ENCODE data around the gene TM9SF2.
"Not testable (repeated sequence)": the region's sequence is repeated elsewhere in the genome, so short reads cannot be mapped to it uniquely, and the experiment has no call there.

The TM9SF2 gene

DNA sequence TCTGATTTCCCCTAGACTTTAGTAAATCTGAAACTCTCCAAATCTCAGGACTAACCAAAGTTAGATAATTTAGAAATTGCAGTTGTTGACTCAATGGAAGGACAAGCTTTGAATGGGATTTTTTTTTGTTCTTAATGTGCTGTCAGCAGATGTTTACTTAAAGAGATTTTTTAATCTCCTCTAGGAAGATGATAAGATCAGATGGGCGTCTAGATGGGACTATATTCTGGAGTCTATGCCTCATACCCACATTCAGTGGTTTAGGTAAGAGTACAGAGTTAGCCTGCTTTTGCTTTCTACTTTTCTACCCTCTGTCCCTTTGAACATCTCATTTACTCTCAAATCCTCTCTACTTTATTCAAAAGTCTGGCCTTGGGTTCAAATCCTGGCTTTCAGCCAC is 39.3 kb downstream of the TM9SF2 start:
- peak in 1 of 2 donors; percentile 25 for ATAC-seq

GRCh38 chr13:99542788-99543406 is 41.6 kb downstream of the TM9SF2 start:
- ATAC-seq: peak; percentile 96 to 97

DNA sequence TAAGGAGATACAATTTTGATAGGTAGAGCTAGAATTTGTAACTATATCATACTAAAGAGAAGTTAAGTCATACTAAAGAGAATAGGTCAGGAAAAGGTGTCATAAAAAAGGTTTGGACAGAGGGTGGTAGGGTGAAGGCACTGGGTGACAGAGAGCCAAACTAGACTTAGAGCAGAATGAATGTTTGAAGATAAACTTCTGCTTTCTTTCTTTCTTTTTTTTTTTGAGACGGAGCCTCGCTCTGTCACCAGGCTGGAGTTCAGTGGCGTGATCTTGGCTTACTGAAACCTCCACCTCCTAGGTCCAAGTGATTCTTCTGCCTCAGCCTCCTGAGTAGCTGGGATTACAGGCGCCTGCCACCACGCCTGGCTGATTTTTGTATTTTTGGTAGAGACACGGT is 44.1 kb downstream of the TM9SF2 start:
- no peak for ATAC-seq

DNA sequence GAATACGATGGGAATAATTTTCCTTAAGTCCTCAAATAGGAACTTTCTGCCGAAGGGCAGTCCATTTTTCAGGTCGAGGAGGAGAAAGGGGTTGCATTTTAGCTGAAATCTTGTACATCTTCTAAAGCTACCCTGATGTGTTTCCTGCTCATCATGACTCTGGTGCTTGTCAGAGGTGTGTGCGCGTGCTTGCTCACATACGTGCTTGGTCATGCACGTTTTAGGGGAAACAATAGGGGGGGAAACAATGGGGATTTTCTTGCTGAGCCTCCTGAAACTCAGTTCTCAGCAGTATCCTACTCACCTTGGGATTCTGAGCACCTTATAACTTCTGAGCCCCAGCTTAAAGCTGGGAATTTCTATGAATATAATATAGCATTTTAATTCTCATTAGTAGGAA is 44.7 kb downstream of the TM9SF2 start:
- no peak for ATAC-seq

DNA sequence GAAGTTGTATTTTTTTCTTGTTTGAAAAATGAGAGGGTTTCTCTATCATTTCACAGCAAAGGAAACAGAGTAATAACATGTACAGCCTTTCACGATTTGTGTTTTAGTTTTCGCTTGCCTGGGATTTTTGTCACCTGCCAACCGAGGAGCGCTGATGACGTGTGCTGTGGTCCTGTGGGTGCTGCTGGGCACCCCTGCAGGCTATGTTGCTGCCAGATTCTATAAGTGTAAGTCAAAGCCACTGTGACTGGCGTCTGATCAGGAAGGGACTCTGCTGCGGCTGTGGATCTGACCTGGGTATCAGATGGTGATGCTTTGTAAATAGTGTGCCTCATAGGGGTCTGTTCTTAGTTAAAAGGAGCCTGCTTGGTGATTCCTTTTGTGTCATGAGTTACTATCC is 45.6 kb downstream of the TM9SF2 start:
- no peak for ATAC-seq

- ATAC-seq: peak; percentile 63 to 72
These were observed 47.2 kb downstream of the TM9SF2 start for GRCh38 chr13:99548448-99548847.

GRCh38 chr13:99553033-99553432 is 51.8 kb downstream of the TM9SF2 start:
- ATAC-seq: no peak

DNA sequence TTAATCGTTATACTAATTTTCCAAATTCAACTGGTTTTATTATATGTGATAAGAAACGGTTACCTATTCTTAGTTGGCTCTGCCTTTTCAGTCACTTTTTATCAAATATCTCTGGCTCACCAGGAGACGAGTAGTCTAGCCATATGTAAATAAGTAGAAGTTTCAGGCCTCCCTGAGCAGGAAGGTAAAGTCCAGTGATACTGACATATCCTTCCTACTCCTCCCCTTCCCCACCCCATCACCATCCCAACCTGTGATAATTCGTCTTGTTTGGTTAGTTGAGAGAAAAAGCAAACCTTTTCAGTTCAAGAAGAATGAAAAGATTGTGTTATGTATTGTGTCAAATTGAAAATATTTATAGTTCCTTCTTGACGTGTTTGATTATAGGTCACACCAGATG is 53.9 kb downstream of the TM9SF2 start:
- no peak for ATAC-seq

DNA sequence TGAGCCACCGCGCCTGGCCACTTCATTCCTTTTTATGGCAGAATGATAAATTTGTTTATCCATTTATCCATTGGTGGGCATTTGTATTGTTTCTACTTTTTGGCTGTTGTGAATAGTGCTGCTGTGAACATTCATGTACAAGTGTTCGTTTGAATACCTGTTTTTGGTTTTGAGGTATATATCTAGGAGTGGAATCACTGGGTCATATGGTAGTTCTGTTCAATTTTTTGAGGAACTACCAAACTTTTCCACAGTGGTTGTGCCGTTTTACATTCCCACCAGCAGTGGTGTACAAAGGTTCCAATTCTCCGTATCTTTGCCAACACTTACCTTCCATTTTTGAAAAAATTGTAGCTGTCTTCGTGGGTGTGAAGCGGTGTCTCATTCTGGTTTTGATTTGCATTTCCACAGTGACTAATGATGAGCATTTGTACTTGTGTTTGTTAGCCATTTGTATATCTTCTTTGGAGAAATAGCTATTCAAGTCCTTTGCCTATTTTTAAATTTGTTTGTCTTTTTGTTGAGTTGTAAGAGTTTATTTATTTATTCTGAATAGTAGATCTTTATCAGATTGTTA is 55.7 kb downstream of the TM9SF2 start:
- ATAC-seq: peak; percentile 35 to 79

GRCh38 chr13:99558570-99559180 is 57.4 kb downstream of the TM9SF2 start:
- no peak for ATAC-seq

DNA sequence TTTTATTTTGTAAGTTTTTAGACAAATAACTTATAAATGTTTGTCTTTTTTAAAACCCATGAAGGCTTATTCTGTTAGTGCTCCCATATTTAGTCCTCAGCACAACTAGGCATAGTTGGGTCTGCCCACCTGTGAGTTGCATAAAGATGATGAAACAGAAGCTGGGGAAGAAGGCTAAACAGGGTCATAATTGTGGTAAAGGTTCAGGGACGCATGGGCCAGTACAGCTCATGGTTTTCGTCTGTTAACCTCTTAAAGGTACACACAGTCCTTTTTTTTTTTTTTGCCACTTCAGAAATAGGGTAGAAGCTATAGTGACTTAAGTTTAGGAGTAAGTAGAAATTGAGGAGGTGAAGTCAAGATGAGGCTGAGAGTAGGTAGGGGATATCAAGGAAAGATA is 58.3 kb downstream of the TM9SF2 start:
- no peak for ATAC-seq

GRCh38 chr13:99563404-99563803 is 62.1 kb downstream of the TM9SF2 start:
- no peak for ATAC-seq

GRCh38 chr13:99564386-99564785 is 63.1 kb downstream of the TM9SF2 start:
- no peak for ATAC-seq

DNA sequence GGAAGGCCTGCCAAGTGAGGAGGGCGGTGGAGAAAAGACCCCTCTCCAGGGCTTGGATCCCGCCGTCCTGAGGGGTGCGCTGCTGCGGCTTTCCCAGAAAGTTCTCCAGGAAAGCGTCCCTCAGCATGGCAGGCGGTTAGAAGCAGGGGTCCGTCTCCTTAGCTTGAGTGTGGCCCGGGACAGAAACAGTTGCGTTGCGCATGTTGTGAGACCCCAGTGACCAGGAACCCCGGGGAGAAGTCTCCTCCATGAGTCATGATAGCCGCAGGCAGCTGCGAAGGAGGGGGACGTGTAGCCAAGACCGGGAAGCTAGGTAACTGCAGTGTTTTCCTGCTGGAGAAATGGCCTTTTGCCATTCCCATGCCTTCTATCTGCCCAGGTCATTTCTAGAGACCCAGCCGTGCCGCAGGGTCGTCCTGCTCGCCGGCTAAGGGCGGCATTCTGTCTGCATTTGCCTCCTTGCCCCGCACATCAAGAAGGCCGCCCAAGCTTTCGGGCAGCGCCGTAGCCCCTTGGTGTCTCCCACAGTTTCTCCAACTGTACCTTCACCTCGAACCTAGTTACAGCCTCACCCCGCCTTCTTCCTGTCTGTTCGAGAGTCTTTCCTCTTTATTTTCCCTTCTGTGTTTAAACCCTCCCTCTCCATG is 64.3 kb downstream of the TM9SF2 start:
- ATAC-seq: no peak

DNA sequence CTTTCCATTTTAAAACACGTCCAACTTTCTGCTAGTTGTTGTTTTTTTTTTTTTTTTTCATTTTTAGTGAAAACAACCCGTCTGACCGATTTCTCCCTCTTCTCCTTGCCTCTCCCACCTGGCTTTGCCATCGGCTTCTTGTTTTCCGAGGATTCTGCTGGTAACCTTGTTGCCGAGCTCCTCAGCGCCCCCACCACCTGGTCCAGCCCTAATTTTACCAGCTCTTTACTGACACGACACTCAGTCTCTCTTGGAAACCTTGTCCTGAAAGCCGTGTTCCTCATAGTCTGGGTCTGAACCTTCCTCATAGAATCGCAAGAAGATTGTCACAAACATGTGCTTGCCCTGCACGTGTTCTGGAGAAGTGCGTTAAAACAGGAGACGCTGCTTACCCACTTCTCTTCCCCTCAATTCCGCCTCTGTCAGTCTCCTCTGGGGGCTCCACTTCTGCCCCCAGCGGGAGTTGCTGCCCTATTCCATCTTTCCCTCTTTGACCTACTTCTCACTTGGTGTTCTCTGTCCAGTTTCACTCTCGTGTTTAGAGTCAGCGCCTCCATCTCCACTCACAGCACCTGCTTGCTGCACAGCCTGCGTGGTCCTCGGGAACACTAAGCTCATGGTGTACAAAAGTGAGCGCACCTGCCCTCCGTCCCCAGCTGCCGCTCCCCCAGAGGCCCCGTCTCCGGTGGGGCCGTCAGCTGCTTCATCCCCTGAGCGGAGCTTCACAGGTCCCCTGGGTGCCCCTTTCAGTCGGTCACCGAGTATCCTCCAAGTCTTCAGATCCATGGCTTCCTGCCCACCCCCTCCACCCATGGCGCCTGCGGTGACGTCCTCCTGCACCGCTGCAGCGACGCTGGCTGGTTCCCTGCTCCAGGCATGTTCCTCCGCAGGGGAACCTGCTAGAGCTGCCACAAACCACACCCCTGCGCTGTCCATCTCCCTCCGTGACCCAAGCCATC is 65.1 kb downstream of the TM9SF2 start:
- peak in 1 of 2 donors; percentile 17 for ATAC-seq

DNA sequence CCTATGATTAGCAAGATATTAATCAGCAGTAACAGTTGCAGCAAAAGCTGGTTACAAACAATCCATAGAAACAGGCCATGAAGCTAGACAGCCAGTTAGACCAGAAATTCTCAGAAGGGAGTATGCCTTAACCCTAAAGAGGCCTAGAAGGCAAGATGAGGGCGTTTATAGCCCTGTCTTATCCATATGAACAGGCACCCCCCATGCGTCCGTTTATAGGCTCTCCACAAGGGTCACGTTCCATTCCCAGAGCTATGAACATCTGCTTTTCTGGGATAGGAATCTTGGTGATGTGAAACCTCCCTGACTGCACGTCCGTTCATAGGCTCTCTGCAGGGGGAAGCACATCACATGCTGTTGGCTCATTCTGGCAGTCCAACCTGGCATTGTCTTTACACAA is 67.6 kb downstream of the TM9SF2 start:
- ATAC-seq: not testable (repeated sequence)

DNA sequence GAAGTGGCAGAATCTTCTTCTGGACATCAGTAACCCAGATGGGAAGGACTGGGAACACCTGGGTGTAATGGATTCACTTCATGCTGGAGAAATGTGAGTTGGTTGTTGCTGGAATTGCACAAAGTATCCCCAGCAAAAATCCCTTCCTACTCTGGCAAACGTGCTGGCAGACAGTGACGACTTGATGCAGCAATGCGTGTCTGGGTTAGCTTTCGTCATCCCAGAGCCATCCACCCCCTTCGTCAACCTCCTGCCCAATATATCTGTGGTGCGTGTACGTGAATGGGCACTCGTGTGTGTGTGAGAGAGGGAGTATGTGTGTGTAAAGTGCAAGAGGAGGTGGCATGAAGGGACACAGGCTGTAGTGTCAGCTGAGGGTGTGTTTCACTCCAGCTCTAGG is 70.9 kb downstream of the TM9SF2 start:
- ATAC-seq: no peak

- ATAC-seq: no peak
These were observed 71.6 kb downstream of the TM9SF2 start for GRCh38 chr13:99572921-99573320.

DNA sequence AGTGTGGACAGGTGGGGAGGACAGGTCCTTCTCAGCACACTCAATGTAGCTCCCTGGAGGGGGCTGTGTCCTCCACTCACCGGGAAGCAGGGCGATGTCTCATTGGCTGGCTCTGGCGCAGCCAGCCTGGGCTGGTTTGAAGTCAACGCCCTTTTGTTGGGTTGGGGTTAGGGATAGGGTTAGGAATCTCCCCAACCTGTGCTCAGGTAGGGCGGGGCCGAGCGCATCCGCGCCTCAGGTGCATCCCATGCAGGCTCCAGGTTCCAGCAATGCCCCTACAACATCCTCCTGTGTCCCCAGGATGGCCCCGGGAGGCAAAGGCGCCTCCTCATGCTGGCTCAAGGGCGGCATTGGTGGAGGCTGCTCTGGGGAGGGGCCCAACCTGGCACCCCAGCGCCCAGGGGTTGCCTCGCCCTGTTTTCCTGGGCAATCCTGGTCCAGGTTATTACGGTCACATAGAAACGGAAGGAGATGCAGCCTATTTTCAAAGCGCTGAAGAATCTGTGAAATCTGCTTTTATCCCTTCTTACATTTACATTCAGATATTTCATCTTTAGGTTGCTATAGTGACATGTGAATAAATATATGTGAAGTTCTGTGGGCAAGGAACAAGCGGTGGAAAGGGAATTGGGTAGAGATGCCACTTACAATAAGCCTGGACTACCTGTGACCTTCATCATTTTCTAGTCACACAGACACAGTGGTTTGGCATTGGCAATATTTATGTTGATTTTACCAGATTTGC is 74.3 kb downstream of the TM9SF2 start:
- no peak for ATAC-seq

- no peak for ATAC-seq
These were observed 77.0 kb downstream of the TM9SF2 start for GRCh38 chr13:99577934-99578917.

Measured in activated CD4-positive, CD25-positive, alpha-beta regulatory T cell treated with anti-CD3 and anti-CD28 coated beads, Interleukin-2, amount 50 U/mL, for 24 hours (primary cell).